ENCODE results near the gene PIP4K2C.

The PIP4K2C gene

GRCh38 chr12:57610554-57611107 lies 19.6 kb downstream of the PIP4K2C start:
- no peak for DNase-seq (ENCODE audit: extremely low read depth, low read depth)
- no peak for TF ChIP-seq CTCF (IDR thresholded peaks at IDR 0.05; ENCODE audit: low read depth, low read length, missing control alignments)
- H3K4me3 ChIP-seq (replicated peaks; ENCODE audit: low read depth, low read length) = peak overlapping the region; percentile 54

GRCh38 chr12:57611108-57611826 lies 20.3 kb downstream of the PIP4K2C start, which contains the start of gene ARHGEF25:
TSS of gene ARHGEF25 (plus strand) at chr12:57611435. CDS start at chr12:57611895, 460 bp downstream.
- TF ChIP-seq CTCF (IDR thresholded peaks at IDR 0.05; ENCODE audit: low read depth, low read length, missing control alignments) = no peak
- peak within 1 kb of the TSS; percentile 54 for H3K4me3 ChIP-seq (replicated peaks; ENCODE audit: low read depth, low read length)
- no peak for DNase-seq (ENCODE audit: extremely low read depth, low read depth)

GRCh38 chr12:57611827-57612710 lies 21.1 kb downstream of the PIP4K2C start:
- H3K4me3 ChIP-seq (replicated peaks; ENCODE audit: low read depth, low read length) = peak overlapping the region; percentile 54
- no peak for DNase-seq (ENCODE audit: extremely low read depth, low read depth)
- TF ChIP-seq CTCF (IDR thresholded peaks at IDR 0.05; ENCODE audit: low read depth, low read length, missing control alignments) = no peak

GRCh38 chr12:57612711-57613426 lies 21.9 kb downstream of the PIP4K2C start:
- H3K4me3 ChIP-seq (replicated peaks; ENCODE audit: low read depth, low read length) = no peak overlapping the region
- TF ChIP-seq CTCF (IDR thresholded peaks at IDR 0.05; ENCODE audit: low read depth, low read length, missing control alignments) = no peak
- DNase-seq (ENCODE audit: extremely low read depth, low read depth) = no peak

GRCh38 chr12:57613427-57614109 lies 22.6 kb downstream of the PIP4K2C start:
- DNase-seq (ENCODE audit: extremely low read depth, low read depth) = no peak
- no peak overlapping the region for H3K4me3 ChIP-seq (replicated peaks; ENCODE audit: low read depth, low read length)
- TF ChIP-seq CTCF (IDR thresholded peaks at IDR 0.05; ENCODE audit: low read depth, low read length, missing control alignments) = no peak
